Skin of body (tissue), 2 donors: ENCODE data around the gene CLEC1A. TPM values are rescaled to one million over a fixed set of nuclear protein-coding genes. Genes with fewer than 3 reads are reported as not detected.

Experiments used
- DNase-seq: peaks from one replicate; lab custom pipeline; 2025; lab: John Stamatoyannopoulos, UW
- total RNA-seq: library from RNA; depleted of rRNA; stranded (reverse); fragments of >200 nt; gene quantifications from one replicate; pipeline ENCODE4 v1.2.3, GENCODE V29; 2014

Gene CLEC1A, protein sequence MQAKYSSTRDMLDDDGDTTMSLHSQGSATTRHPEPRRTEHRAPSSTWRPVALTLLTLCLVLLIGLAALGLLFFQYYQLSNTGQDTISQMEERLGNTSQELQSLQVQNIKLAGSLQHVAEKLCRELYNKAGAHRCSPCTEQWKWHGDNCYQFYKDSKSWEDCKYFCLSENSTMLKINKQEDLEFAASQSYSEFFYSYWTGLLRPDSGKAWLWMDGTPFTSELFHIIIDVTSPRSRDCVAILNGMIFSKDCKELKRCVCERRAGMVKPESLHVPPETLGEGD
- total RNA-seq: 2.8 TPM

DNA sequence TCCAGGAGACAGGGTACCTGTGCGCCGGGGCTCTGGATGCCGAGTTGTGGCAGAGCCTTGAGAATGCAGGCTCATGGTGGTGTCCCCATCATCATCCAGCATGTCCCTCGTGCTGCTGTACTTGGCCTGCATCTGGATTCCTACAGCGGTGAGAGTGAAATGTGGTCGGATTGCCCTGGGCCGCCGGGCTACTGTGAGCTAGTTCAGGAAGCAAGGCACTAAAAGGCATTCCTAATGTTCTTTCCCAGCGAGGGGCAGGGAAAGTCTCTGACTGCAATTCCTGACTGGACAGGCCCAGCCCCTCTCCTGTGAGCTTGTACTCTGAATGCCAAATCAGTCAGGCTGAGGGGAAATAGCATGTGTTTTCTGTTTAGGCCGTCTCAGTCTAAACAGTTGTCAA is at the start of gene CLEC1A:
Gene CLEC1A (minus strand): TSS at position 195 of the 400 bp plus-strand sequence. CDS start 63 bp downstream, at position 132.
- no peak for DNase-seq

DNA sequence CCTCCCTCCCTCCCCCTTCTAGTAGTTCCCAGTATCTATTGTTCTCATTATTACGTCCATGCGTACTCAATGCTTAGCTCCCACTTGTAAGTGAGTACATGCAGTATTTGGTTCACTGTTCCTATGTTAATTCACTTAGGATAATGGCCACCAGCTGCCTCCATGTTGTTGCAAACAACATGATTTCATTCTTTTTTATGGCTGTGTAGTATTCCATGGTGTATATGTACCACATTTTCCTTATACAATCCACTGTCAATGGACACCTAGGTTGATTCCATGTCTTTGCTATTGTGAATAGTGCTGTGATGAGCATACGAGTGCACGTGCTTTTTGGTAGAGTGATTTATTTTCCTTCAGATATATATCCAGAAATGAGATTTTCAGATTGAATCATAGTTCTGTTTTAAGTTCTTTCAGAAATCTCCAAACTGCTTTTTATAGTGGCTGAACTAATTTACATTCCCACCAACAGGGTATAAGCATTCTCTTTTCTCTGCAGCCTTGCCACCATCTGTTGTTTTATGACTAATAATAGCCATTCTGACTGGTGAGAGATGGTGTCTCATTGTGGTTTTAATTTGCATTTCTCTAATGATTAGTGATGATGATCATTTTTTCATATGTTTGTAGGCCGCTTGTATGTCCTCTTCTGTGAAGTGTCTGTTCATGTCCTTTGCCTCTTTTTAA is 49.1 kb upstream of the CLEC1A start:
- no peak for DNase-seq

- no peak for DNase-seq
These were observed 44.3 kb upstream of the CLEC1A start for GRCh38 chr12:10142976-10143589.

DNA sequence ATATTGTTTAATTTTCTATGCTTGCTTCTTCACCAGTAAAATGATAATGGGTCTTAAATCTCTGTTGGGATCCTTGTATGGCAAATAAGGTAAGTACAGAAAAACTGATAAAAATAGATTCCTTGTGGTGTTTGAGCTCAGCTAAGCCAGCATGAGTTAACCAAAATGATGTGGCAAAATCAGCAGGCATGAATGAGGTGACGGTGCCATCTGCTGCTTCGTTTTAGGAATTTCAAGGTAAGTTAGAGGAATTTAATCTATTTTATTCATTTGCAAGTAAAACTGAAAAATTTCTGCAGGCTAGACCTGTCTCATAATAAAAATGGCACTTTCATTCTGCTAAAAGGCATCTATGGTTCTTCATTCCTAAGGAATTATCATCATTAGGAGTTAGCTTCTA is 41.2 kb upstream of the CLEC1A start:
- peak; percentile 59 for DNase-seq

GRCh38 chr12:10136637-10137205 is 37.9 kb upstream of the CLEC1A start:
- no peak for DNase-seq

GRCh38 chr12:10135126-10135525 is 36.3 kb upstream of the CLEC1A start:
- no peak for DNase-seq

- no peak for DNase-seq
These were observed 34.1 kb upstream of the CLEC1A start for GRCh38 chr12:10132850-10133370.

DNA sequence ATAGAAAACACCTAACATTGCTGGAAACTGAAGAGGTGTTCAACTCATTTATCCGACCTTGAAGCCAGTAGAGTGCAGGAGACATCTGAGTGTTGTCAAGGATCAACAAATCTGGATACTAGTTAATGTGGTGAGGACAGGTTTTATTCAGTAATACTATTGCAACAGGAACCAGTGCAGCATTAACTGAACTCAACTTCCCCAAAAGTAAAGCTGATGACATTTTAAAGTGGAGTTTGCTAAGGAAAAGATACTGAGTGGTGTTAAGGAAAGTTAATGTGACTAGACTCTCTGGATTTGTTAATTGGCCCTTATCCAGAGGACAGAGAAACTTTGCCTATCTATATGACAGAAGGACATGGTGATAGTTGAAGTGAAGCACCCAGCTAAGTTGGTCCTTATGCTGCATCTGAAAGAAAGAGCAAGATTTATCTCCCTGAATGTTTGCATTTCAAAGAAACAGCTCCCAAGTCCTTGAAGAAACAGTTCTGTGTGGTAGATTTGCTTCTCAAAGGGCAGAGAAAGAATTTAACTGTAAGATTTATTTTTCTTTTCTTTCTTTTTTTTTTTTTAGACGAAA is 32.4 kb upstream of the CLEC1A start:
- no peak for DNase-seq

GRCh38 chr12:10130042-10130441 is 31.3 kb upstream of the CLEC1A start, which contains the start of gene CLEC7A:
Gene CLEC7A (minus strand): TSS chr12:10130199. CDS start chr12:10130082, 117 bp downstream.
- peak; percentile 9 for DNase-seq

- no peak for DNase-seq
These were observed 29.9 kb upstream of the CLEC1A start for GRCh38 chr12:10128687-10129086.

- DNase-seq: no peak
These were observed 27.6 kb upstream of the CLEC1A start for GRCh38 chr12:10126413-10126812.

DNA sequence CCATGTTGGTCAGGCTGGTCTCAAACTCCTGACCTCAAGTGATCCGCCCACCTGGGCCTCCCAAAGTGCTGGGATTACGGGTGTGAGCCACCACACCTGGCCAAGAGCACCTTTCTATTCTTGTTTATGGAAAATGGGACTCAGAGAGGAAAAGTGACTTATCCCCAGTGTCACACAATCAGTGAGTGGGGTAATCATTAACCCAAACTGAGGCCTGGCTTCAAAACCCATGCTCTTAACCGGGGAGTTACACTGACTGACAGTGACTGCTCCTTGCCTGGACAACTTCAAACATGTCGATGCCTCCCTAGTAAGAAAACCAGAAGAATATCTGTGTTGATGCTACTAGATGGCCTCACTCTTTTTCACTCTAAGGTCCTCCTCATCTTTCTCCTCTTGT is 23.9 kb upstream of the CLEC1A start:
- DNase-seq: no peak

GRCh38 chr12:10121278-10121677 is 22.5 kb upstream of the CLEC1A start:
- DNase-seq: no peak

DNA sequence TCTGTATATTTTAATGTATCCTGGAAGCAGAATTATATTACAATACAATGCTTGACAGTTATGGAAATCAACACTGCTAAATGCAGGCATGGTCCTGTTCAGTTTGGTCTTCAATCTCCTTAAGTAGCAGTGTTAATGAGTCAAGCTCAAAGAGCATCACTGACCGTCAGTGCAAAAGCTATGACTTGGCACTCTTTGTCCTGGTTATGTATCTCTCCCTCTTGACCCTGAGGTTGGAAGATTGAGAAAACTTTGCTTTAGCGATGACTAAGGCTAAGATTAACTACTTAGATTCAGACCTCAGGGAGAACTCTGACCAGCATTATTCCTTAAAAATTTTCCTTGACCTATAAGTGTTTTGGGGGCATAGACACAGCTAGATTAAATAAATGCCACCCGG is 20.3 kb upstream of the CLEC1A start:
- no peak for DNase-seq

- no peak for DNase-seq
These were observed 17.1 kb upstream of the CLEC1A start for GRCh38 chr12:10115890-10116289.

DNA sequence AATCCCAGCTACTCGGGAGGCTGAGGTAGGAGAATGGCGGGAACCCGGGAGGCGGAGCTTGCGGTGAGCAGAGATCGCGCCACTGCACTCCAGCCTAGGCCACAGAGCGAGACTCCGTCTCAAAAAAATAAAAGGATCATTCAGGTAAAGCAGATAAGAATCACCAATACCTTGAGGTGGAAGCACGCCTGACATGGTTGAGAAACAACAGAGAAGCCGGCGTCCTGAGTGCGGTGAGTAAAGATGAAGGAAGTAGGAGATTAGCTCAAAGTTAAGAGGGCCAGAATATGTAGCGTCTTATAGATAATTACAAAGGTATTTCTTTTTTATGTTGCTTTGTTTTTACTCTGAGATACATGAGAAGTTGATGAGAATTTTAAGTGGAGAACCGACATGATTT is 16.5 kb upstream of the CLEC1A start:
- no peak for DNase-seq

GRCh38 chr12:10113920-10114319 is 15.1 kb upstream of the CLEC1A start:
- DNase-seq: no peak

DNA sequence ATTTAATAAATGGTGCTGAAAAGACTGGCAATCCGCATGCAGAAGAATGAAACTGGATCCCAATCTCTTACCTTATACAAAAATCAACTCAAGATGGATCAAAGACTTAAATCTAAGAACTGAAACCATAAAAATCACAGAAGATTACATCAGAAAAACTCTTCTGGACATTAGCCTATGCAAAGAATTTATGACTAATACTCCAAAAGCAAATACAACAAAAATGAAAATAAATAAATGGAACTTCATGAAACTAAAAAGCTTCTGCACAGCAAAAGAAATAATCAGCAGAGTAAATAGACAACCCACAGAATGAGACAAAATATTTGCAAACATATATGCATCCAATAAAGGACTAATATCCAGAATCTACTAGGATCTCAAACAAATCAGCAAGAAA is 14.3 kb upstream of the CLEC1A start:
- no peak for DNase-seq

DNA sequence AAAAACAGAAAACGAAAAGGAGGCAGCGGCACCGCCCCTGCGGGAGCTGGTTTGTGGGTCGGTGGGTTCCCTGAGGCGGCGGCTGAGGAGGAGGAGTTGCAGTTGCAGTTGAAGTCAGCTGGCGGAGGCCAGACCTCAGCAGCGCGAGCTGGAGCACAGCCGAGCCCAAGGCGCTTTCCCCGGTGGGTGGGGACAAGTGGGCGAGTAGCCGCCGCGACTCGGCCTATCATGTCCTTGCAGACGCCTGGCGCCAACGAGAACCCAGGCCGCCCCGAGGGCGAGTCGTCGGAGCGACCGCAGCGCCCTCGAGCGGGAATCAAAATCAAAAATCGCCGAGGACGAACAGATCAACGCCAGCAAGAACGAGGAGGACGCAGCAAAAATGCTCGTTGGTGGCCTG is 12.7 kb upstream of the CLEC1A start:
- DNase-seq: no peak

- no peak for DNase-seq
These were observed 11.6 kb upstream of the CLEC1A start for GRCh38 chr12:10110256-10110844.

DNA sequence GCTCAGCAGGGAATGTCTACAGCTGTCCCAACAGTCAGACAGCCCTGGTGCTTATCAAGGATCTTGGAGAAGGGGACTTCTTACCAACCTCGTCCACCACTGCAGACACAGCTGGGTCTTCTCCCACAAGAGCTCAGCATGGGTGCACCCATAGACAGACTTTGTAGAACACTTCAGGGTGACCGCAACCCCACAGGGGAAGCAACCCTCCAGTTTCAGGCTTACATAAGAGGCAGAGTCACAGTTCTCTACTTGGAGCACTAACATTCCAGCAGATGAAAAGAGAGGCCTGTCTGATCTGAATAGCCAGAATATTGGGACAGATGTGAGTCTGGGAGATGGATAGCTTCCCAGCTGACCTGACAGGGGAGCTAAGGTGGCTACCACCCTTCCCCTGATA is 3.5 kb upstream of the CLEC1A start:
- no peak for DNase-seq
